M059J (cell line): ENCODE results near the gene METTL13. TPM values are rescaled to one million over a fixed set of nuclear protein-coding genes. Genes with fewer than 3 reads are reported as not detected.

Experiments
- DNase-seq: peaks from one replicate; pipeline ENCODE4 v3.0.0-alpha.2; 2012; ENCODE audit warnings: low read depth
- total RNA-seq: library from RNA; depleted of rRNA; stranded (reverse); fragments of >200 nt; shearing (Covaris generic); gene quantifications from 2 replicates; pipeline ENCODE4 v1.2.3, GENCODE V29; 2014

The METTL13 gene
- total RNA-seq, 1 experiment from 2014 or later: 27.9 TPM

DNA sequence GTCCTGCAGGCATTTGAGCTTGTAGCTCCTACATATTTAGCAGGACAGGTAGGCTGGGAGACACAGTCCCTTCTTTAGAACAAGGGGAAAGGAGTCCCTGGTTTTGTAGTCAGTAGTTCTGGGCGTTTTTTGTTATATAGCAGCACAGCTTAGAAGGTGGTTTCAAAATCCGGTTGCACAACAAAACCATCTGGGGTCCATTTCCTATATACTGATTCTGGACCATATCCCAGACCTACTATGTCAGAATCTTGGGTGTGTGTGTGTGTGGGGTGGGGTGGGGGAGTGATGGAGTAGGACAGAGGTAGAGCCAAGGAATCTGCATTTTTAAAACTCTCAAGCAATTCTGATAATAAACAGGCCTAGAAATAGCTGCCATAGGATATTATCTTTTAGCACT lies 21.6 kb downstream of the METTL13 start:
- DNase-seq: no peak

DNA sequence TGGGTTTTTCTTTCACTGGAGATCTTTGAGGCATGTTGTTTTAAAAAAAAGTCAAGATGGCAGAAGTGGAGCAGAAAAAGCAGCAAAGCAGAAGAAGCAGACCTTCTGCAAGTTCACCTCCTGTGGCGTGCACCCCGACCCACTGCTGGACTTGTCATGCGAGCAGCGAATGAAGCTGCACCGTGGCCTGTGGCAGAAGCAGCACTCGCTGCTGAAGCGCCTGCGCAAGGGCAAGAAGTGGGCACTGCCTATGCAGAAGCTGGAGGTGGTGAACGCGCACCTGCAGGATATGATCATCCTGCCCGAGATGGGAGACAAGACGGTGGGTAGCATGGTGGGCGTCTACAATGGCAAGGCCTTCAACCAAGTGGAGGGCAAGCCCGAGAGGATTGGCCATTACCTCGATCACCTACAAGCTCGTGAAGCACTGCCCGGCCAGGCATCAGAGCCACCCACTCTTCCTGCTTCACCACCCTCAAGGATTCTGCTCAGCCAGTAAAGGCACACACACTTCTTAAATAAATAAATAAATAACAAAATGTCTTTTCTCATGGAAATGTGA lies 22.1 kb downstream of the METTL13 start:
- no peak for DNase-seq

DNA sequence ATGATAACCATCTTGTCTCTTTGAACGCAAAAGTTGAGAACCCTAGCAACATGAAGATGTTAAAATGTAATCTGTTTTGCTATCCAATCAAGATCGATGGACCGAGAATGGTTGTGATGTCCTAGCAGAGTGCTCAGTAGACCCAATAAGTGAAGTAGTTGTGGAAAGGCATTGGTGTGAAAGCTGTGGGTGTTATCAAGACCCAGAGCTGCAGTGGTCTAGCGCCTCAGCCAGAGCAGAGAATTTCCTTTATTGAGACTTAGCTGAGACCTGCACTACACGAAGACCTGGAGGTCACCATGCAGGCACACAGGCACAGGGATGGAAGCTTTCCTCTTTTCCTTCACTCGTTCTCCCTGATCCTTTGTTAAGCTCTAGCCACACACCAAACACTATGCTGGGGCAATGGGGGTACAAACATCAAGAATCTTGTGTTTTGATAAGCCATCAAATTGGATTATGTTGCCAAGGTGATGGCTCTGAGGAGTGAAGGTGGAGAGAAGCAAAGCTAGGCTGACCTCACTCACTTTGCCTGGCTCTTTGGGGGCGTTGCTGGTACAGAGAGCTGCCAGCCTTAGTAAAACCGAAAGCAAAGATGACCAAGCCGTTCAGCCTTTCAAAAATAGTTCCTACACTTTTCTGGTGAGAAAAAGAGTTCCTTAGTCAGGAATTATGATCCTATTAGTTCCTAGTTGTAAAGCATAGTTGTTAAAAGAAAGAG lies 24.1 kb downstream of the METTL13 start:
- peak; percentile 48 for DNase-seq

DNA sequence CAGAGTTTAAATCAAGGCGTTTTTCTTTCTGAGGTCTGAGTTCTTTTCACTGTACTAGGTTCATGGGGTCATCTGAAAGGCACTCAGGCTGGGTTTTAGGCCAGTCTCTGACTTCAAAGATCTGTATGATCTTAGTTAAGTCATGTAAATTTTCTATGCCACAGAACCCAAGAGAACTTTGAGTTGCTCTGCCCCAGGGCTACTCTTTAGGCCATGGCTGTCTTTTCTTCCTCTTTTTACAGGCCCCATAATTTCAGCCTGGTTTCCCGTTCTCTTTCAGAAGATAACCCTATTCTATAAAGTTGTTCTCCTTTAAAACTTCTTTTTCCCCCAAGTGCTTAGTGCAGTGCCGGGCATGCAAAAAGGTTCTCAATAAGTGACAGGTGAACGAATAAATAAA lies 26.1 kb downstream of the METTL13 start:
- DNase-seq: no peak

DNA sequence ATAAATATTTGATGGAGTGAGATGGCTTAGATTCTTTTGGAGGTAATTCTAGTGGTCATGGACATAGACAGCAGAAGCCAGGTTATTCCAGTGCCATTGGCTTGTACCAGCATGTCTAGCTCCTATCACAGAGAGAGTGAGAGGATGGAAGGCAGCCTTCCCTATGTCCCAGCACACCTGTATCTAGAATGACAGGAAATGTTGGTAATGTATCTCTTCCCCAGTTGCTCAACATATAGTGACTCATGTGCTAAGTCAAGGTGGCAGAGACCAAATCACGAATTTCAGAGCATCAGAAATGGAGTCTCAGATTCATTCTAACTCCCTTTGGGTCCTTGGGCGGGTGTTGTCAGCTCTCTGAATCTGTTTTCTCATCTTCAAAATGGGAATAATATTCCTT lies 28.4 kb downstream of the METTL13 start:
- DNase-seq: no peak

DNA sequence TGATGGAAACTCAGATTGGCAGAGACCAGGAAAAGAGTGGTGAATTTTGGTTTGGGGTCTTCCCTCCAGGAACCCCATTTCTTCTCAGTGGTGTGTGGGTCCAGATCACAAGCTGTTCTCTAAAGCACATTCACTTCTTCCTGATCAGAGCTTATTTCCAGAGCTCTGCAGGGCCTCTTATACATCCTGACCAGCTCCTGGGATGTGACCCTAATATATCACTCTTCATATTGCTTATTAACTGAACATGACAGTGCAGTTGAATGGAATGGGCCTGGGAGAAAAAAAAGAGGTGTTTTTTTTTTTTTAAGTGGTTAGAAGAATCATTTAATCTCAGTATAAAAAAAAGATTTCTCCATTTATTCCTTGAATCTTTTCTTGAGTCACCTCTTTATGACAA lies 30.2 kb downstream of the METTL13 start:
- no peak for DNase-seq

DNA sequence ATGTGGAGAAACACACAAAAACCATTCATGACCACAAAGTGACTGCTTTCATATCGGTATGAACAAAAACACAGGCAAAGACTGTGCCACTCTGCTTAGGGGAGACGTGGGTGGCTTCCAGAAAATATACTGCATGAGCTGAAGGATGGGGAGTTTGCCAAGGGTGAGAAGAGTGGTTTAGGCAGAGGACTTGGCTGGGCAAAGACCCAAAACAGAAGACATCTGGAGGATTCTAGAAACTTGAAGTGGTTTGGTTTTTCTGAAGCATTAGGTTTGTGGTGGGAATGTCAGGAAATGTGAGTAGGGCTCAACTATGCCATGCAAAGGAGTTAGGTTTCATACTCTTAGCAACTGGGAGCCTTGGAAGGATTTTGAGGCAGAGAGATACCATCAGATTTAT lies 33.2 kb downstream of the METTL13 start:
- peak; percentile 74 for DNase-seq

DNA sequence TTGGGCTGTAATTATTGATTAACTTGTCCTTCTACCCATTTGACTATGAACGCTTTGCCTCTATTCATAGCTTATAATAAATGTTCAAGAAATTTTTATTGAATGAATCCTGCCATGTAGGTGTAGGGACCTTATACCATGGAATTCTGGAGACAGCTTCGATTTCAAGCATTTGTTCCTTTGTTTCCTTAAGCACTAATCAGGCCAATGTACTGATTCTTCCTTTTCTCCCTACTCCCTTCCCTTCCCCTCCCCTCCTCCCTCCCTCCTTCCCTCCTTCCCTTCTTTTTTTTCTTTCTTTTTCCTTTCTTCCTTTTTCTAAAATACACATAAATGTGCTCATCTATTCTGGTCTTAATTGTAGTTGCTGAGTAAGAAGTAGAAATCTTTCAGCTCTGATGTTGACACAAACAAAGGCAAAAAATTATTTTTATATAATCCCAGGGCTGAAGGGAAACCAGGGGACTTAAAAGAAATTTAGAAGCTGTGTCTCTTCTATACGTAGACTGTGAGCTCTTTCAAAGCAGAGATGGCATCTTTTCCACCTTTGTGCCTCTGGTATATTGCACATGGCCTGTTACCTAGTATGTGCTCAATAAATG lies 34.9 kb downstream of the METTL13 start:
- DNase-seq: no peak

DNA sequence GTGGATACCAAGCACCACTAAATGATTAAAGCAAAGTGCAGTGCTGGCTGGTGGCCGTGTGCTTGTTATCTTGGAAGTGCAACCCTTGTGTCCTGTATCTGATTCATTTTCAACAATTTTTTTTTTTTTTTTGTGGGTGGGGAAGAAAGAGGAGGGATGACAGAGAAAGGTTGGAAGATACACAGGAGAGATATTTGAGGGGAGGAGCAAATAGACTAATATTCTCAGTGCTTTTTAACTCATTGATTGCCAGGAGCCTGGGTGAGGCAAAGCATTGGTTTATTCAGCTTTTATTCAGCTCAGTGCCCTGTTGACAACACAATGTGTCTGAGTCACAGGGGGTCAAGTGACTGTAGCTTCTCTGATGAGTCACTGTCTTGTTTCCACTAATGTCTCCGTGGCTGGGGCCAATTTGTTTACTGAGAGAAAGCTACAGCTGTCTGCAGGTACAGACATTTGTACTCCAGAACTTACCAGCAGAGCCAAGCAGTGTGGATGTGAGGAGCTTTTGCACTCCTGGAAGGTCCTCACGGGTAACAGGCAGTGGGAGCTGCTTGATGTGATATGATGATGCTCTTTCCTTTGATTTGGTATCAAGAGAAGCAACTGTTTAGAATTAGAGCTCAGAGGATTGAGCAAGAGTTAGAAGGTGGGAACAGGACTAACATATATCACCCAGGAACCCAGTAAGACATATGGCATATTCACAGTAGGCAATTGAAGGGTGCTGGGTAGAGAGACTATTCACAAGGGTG lies 36.2 kb downstream of the METTL13 start:
- DNase-seq: peak; percentile 94

DNA sequence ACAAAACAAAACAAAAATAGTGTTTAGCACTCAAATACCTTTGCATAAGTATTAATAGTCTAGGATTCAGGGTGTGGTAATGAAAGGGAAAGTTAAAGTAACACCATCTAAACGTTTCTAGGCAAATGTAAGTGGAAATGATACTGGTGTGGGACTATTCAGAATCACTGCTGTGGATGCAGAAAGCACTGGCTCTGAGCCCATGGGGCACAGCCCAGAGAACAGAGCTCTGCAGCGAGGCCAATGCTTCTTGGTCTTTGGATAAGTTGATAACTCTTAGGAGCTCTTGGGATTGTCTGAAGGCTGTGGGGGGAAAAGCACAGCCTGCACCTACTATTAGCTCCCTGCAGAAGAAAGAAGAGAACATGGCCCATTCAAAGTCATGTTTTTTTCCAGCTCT lies 38.5 kb downstream of the METTL13 start:
- DNase-seq: no peak

DNA sequence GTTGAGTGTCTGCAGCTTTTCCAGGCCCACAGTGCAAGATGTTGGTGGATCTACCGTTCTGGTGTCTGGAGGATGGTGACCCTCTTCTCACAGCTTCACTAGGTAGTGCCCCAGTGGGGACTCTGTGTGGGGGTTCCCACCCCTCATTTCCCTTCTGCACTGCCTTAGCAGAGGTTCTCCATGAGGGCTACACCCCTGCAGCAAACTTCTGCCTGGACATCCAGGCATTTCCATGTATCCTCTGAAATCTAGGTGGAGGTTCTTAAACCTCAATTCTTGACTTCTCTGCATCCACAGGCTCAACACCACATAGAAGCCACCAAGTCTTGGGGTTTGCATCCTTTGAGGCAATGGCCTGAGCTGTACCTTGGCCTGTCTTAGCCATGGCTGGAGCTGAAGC lies 45.5 kb downstream of the METTL13 start:
- DNase-seq: no peak

DNA sequence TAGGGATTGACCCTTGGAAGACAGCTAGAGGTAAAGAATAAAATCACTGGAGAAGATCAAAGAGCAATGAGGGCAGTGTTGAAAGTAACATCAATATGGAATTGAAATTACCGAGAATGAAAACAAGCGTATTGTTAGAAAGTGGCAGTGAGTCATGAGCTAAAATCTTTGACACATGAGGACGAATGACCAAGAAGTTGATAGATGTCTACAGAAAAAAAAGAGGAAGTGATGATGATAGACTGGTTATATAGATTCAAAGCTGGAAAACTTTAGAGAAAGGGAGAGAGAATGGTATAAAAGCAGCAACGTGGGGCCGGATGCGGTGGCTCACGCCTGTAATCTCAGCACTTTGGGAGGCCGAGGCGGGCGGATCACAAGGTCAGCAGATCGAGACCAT lies 47.3 kb downstream of the METTL13 start:
- no peak for DNase-seq

DNA sequence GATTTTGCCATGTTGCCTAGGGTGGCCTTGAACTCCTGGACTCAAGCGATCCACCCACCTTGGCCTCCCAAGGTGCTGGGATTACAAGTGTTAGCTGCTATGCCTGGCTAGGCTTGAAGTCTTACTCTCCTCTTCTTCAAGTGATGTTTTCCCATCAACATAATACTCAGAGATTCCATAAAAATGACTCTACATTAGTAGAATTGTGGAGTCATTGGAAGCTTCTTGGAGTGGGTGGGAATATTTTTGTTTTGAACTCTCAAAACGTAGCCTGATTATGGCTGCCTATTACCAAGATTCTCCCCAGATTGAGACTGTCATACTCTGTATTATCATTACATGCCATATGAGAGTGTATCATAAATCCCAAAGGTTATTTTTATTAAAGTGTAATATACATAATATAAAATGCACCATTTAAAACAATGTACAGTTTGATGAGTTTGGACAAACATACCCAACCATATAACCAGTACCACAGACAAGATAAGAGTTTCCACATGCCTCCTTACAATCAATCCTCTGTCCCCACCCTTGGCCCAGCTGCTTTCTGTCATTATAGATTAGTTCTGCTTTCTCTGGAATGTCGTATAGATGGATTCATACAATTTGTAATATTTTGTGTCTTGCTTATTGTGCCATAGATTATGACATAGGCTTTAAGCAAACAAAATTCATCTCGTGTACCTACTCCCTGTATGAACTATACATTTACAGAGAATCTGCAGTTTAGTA lies 51.8 kb downstream of the METTL13 start:
- no peak for DNase-seq

DNA sequence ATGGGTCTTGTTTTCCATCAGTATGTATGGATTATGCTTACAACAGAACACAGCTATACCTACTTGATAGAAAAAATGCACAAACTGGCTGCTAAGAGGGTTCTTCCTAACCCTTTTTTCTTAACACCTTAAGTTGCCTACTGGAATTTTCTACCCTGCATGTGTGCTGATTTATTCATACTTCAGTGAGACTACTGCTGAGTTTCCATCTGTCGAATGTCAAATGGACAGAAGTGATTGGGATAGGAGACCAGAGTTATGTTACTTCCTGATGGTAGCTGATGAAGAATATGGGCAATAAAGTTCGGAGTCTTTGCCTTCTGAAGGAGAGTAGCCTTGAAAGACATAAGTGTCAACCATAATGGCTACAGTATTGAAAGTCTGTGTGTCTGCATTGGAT lies 53.4 kb downstream of the METTL13 start:
- no peak for DNase-seq

DNA sequence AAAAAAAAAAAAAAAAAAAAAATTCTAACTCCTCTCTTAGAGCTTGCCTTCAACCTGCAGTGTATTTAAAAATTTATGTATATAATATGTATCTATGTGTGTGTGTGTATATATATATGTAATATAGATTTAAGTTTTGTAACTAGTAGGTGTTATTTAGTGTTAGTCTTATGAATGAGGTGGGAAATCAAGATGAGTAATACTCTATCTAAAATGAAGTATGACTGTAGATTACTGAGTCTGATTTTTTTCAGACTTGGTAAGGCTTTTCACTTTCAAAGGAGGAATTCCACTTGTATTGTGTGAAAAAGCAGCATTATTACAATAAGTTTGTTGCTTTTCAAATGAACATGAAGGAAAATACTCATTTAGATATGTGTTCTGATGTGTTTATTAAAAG lies 54.4 kb downstream of the METTL13 start:
- DNase-seq: no peak

DNA sequence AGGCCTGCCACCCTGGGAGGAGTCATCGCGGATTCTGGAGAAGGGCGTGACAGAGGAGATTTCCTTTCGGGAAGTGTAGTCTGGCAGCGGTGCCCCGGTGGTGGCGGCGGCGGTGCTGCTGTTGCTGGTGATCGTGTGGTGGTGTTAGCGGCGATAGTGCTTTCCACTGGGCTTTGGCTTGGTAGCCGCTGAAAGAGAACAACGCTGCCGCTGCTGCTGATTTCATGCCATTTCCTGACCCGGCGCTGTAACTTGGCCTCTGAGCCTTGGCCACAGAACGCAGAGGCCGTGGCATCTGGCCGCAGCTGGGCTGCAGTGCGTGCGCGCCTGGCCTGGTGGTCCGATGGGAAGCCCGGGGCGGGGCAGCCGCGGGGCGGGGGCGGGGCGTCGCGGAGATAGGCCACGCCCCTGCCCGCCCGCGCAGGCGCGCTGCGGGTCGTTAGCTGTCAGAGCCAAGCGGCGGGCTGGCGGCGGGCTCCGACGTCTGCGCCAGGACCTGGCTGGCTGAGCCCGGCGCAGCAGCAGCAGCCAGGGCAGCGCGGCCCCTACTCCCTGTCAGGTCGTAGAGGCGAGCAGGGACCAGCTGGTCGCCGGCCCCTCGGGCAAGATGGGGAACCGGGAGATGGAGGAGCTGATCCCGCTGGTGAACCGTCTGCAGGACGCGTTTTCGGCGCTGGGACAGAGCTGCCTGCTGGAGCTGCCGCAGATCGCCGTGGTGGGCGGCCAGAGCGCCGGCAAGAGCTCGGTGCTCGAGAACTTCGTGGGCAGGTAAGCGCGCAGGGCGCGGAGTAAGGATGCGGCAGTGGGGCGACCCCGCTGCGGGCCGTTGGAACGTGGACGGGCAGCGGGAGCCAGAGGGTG lies 59.8 kb downstream of the METTL13 start, which contains the start of gene DNM3:
Gene DNM3, plus strand, starts transcription at position 449 of the 861 bp plus-strand sequence. Its CDS starts 159 bp downstream, at position 608.
- peak; percentile 78 for DNase-seq

DNA sequence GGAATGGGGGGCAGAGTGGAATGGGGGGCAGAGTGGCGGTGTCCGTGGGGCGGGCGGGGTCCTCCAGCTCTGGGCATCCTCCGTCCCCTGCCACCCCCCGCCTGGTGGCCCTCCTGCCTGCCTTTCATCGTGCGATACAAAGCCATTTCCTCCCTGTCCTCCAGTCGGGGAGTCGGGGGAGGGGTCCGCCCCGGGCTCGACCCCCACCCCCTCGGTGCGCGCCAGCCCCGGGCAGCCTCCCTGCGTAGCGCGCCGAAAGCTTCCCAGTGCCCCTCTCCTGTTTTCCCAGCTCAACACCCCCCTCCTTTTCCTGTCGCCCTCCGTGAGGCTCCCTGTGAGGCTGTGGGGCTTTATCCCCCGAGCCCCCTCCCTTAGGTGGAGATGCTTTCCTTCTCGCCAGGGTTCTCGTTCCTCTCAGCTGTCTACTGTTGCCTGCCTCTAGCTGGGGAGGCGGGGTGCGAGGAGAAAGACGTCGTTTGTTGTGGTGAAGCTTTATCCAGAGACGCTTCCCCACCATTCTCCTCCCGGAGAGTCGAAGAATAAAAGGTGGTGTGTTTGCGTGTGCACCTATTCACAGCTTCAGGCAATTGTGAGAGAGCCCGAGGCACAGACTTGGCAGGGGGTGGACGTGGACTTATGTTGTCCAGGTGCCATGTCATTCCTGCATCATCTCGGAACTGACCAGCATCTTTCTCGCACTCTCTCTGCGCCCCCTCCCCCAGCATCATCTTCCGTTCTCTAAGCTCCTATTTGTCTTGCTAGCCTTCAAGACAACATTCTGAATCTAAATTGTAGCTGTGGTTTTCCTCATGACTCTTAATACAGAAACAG lies 60.7 kb downstream of the METTL13 start:
- DNase-seq: peak; percentile 19

DNA sequence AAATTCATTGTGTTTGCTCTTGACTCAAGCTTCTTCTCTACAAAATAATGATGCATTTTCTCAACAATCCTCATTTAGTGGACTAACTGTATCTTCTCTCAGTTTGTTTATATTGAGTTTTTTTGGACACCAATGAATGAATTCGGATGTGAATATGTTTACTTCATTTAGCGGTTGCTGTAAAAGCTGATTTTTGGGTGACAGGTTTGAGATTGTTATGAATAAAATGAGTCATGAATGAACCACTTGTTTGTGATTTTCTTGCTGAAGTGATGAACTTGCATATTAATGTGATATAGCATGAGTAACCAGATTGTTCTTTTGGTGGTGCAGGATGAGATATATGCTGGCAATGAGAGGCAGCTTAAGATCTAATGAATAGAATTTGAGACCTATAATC lies 62.9 kb downstream of the METTL13 start:
- DNase-seq: peak; percentile 53

DNA sequence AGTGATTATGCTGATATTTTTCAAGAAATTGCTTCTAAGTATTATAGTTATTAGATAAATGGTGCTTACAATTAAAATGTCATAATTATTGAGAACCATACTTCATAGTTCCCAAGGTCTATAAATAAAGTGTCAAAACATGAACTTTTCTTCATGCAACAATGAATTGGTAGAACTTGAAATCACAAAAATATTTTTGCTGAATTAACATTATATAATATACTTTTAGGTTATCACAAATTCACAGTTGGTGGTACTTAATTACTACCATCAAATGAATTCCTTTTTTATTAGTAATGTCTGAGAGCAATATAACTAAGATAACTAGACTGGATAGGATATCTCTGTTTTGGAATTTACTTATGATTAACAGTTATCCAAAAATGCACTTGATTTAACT lies 64.5 kb downstream of the METTL13 start:
- DNase-seq: no peak
